Measurements from ENCODE around the gene MAP3K6. TPM values are rescaled to one million over a fixed set of nuclear protein-coding genes. Genes with fewer than 3 reads are reported as not detected.
"Not testable (repeated sequence)": the region's sequence is repeated elsewhere in the genome, so short reads cannot be mapped to it uniquely, and the experiment has no call there.

Gene MAP3K6
- 76.3 TPM for total RNA-seq

DNA sequence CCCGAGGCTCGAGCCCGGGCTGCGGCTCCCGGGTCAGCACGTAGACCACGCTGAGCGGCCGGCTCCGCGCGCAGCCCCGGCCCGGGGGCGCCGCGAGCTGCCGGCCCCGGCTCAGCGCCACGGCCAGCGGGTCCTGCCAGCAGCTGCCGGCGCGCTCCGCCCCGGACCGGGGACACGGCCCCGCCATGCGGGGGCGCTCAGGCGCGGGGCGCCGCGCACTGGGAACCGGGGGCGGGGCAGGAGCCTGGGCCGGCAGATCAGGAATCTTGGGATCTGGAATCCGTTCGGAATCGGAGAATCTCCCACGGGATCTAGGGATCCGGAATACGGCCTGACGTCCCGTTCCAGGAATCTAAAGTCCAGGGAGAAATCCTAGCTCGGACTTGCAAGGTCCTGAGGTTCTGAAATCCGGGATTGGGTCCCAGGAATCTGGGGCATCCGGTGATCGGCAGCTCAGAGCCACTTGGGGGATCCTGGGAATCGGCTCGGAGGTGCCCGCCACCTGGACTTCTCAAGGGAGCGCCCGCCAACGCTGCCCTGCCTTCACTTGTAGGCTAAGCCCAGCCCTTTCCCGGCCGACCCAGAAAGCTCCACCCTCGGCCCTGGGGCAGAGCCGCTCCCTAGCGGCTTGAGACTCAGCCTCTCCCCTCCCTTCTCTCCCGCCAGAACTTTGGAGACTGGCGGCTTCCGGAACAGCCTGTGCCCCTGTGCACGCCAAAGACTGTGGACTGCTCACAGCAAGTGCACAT lies at the start of gene MAP3K6:
MAP3K6 (minus strand) TSS at position 551 of the 749 bp plus-strand sequence; CDS start at position 187, 364 bp downstream.
- peak; percentile 74 for ATAC-seq

DNA sequence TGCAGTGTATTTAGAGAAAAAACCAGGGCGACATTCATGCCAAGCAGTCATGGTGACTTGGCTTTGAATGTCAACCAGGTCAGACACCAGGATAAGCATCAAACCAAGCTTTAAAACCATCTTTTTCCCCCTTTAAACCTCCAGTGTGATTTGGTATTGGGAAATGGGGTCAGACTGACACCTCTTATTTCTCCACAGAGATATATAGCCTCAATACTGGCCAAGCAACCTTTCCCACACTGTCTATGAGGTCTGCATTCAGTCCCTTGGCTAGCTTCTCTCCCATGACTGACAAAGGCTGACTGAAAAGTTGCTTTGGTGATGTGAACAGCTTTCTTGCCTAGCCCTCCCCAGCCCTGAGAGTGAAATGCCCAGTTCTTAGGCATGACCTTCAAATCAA lies 47.3 kb upstream of the MAP3K6 start:
- ATAC-seq, result no peak

- ATAC-seq, result peak; percentile 11
Observed at GRCh38 chr1:27413004-27413403, 46.2 kb upstream of the MAP3K6 start.

DNA sequence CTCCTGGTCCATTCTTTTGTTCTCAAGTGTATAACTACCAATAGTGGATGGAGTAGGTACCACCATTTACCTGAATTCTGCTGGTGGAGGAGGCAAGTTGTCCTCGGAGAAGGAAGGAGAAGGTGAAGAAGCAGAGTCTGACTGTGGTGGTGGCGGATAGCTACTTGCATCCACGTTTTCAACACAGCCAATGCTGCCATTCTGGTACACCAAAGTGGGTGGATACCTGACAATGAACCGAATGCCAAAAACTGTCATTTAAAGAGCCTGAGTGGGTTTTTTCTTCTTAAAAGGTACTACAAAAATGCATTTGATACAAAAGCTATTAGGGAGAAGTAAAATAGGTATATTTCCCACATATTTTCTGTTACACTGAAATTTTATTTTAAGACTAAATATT lies 45.7 kb upstream of the MAP3K6 start:
- no peak for ATAC-seq

GRCh38 chr1:27410709-27411108 lies 43.9 kb upstream of the MAP3K6 start:
- no peak for ATAC-seq

DNA sequence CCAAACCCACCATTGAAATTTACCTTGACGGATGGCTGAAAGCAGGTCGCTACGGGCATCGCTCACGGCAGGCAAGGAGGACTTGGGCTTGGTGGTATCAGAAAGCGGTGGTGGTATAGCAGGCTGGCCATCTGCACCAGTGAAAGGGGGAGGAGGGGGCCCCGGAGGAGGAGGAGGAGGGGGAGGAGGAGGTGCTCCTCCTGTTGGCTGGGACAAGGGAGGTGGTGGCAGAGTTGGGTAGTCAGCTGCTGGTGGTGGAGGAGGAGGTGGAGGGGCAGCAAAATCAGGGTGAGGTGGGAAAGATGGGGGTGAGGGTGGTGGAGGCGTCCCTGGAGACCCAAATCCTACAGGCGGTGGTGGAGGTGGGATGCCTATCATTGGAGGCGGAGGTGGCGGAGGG lies 42.9 kb upstream of the MAP3K6 start:
- ATAC-seq, result no peak

GRCh38 chr1:27408151-27408550 lies 41.4 kb upstream of the MAP3K6 start:
- ATAC-seq, result no peak

- not testable (repeated sequence) for ATAC-seq
Observed at GRCh38 chr1:27406791-27407190, 40.0 kb upstream of the MAP3K6 start.

DNA sequence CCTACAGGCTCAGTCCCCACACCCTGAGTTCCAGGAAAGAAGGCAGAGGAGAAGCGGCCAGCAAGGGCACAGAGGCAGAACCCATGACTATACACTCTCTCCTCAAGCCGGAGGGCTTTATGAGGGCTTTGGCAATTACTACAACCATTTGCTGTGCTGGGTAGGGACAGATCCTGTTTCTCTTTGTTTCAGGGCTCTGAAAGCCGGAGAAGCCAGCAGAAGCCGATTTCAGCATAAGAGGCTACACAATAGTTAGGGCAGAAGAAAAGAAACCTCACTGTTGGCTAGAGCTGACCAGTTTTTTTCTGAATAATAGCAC lies 39.6 kb upstream of the MAP3K6 start:
- ATAC-seq, result peak; percentile 42

DNA sequence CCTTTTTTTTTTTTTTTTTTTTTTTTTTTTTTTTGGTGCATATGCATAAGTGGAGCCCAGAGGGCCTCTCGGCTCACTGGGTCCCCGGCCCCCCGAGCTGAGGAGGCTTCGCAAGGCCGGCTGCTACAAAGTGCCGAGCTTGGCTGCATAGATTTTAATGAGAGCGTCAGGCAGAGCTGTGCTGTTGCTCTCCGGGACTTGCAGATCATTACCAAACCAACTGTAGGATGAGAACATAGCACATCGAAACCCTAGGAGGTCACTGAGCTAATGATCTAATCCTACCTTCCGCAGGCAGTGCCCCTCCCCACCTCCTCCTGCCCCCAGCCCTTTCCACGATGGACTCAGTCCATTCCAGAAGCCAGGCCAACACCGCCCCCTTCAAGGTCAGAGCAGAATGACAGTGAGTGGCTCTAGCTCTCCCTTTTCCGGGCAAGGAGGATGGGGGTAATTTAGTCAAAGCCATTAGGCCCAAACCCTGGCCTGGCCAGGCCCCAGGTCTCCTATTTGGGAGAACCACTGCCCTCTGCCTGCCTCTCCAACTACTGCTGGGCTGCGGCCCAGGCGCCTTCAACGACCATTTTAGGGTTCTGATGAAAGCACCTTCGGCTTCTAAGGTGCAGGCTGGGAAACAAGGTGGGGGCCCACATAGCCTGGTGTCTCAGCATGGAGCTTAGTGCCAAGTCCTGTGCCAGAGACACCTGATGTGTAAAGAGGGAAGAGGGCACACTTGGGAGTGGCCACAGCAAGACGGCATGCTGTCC lies 39.0 kb upstream of the MAP3K6 start:
- not testable (repeated sequence) for ATAC-seq

GRCh38 chr1:27405074-27405473 lies 38.3 kb upstream of the MAP3K6 start:
- ATAC-seq, result peak; percentile 49

- ATAC-seq, result no peak
Observed at GRCh38 chr1:27403931-27404330, 37.2 kb upstream of the MAP3K6 start.

- peak; percentile 49 for ATAC-seq
Observed at GRCh38 chr1:27403065-27403726, 36.4 kb upstream of the MAP3K6 start.

DNA sequence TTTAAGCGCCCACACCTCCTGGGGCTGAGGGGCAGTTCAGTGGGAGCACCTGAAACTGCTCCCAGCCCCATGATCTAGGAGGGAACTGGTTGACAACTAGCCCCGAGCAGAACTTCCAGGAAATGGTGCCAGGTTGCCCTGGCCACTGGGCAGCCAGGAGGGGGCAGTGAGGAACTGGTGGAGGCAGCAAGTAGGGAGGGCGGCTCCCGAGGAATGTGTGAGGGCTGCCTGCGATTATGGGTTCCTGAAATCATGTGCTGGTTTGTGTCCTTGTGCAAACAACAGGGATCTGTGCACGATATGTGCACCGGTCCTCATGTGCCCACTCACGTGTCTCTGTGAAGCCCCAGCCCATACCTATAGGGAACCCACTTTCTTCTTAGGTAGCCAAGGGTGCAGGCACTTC lies 35.6 kb upstream of the MAP3K6 start:
- ATAC-seq, result peak; percentile 27

DNA sequence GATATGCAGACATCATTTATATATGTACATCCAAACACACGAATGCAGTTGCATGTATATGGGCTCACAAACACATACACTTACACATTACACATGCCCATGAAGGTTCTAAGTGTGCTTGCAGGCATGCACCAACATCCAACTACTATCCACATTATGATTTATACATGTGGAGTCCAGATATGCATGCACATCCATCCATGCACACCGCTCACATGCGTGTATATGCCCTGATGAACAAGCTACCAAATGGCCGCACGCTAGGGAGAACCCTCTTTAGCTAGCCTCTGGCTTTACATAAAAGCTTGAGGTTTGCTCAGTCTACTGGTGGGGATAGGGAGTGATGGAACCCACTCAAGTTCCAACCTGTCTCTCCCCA lies 34.2 kb upstream of the MAP3K6 start:
- ATAC-seq, result no peak

- peak; percentile 8 for ATAC-seq
Observed at GRCh38 chr1:27400082-27400962, 33.6 kb upstream of the MAP3K6 start.

GRCh38 chr1:27399251-27400025 lies 32.7 kb upstream of the MAP3K6 start:
- ATAC-seq, result no peak

- ATAC-seq, result no peak
Observed at GRCh38 chr1:27398405-27399149, 31.8 kb upstream of the MAP3K6 start.

DNA sequence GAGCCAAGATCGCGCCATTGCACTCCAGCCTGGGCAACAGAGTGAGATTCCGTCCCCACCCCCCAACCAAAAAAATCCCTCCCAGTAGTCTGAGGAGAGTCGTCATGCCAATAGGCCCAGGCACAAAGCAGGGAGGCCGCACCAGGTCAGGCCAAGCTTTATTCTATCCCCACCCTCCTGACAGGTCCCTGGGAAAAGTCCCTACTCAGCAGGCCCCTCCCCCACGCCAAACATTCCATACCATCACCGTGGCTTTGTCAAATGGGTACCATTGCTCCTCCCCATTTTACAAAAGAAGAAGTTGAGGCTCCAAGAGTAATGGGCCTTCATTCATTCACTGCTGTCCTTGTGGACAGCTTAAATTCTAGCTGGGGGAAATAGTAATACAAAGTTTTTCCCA lies 31.0 kb upstream of the MAP3K6 start:
- no peak for ATAC-seq

GRCh38 chr1:27397110-27397509 lies 30.3 kb upstream of the MAP3K6 start:
- ATAC-seq, result no peak

Data from esophagus mucosa (tissue), 1 donor.